Testis (tissue), 3 donors: Measurements from ENCODE around the gene ENPEP. TPM values are rescaled to one million over a fixed set of nuclear protein-coding genes. Genes with fewer than 3 reads are reported as not detected.
"Not testable (repeated sequence)": the region's sequence is repeated elsewhere in the genome, so short reads cannot be mapped to it uniquely, and the experiment has no call there.

ENCODE experiments used
- DNase-seq: peaks from one replicate; pipeline ENCODE4 v3.0.0-alpha.2; 2019
- H3K27ac ChIP-seq, 2 donors: fragments of 200-600 bp; sonication (generic); one replicate each; pipeline ENCODE4 v1.5.1; 2019
- H3K27me3 ChIP-seq: fragments of 200-600 bp; sonication (generic); one replicate; pipeline ENCODE4 v1.5.1; 2019
- H3K36me3 ChIP-seq: fragments of 200-600 bp; sonication (generic); one replicate; pipeline ENCODE4 v1.5.1; 2017; ENCODE audit warnings: low read depth; ENCODE audit errors: missing control alignments
- H3K4me1 ChIP-seq: fragments of 200-600 bp; sonication (generic); one replicate; pipeline ENCODE4 v1.5.1; 2019
- H3K4me3 ChIP-seq, 2 donors: fragments of 200-600 bp; sonication (generic); one replicate each; pipeline ENCODE4 v1.5.1; 2017 to 2019
- H3K9me3 ChIP-seq: fragments of 200-600 bp; sonication (generic); one replicate; pipeline ENCODE4 v1.5.1; 2017
- CTCF ChIP-seq, 3 experiments: fragments of 450-650 bp in 2 of 3; fragments of 200-600 bp in 1 of 3; sonication (generic) in 1 of 3; IDR thresholded peaks; one replicate each; pipeline ENCODE4 v1.5.1; 2016 to 2019; ENCODE audit warnings: antibody characterized with exemption in 3 of 3, mild to moderate bottlenecking in 2 of 3, moderate library complexity in 1 of 3
- POLR2A ChIP-seq: fragments of 450-650 bp; IDR thresholded peaks from one replicate; pipeline ENCODE4 v1.6.1; 2017; ENCODE audit warnings: antibody characterized with exemption, mild to moderate bottlenecking, moderate library complexity
- WGBS, 2 donors: methylation state at CpG; one replicate each; pipeline ENCODE4 v1.1.5; 2018; 5-methylcytosine and 5-hydroxymethylcytosine counted together
- intact Hi-C: fragments of 100-400 bp; cut with DNase I; formaldehyde crosslinking; loops from one replicate; pipeline ENCODE4 v1.15.1; 2023; ENCODE audit warnings: low total_unique reads
- polyA plus RNA-seq: library from polyadenylated mRNA; stranded (reverse); fragments of 350-450 nt; fragmentation: Illumina TruSeq; extraction: RNeasy Lipid Tissue Mini Kit (QIAGEN cat#74804); gene quantifications from one replicate; pipeline ENCODE4 v1.2.3, GENCODE V29; 2014; ENCODE audit warnings: low read depth, low replicate concordance; ENCODE audit not compliant: insufficient read depth
- total RNA-seq, 2 donors: library from RNA; depleted of rRNA; stranded (reverse); fragments of >200 nt; gene quantifications; one replicate each; pipeline ENCODE4 v1.2.3, GENCODE V29; 2016

ENPEP gene
- total and polyA plus RNA-seq, 3 donors from 2014 or later, result 1.7 to 2.4 (median 1.7) TPM

- Histone ChIP-seq H3K36me3 (no peaks in the 10 kb centered on the region), H3K4me1 (no peaks in the 10 kb centered on the region), H3K27me3 (no peaks in the 10 kb centered on the region), H3K9me3 (no peaks in the 10 kb centered on the region), H3K4me3 (no peak overlapping the region), H3K27ac (no peak overlapping the region)
- TF ChIP-seq POLR2A (no peak), CTCF (IDR thresholded peaks at IDR 0.05) (no peak)
- intact Hi-C loops, result no loop called here
- WGBS, 2 donors, result 37 to 48% methylated on average over 1 of the region's 1 CpG
- no peak for DNase-seq
These were observed 9.5 kb downstream of the ENPEP start for GRCh38 chr4:110485452-110485851.

- TF ChIP-seq POLR2A (no peak), CTCF (IDR thresholded peaks at IDR 0.05) (no peak)
- no peaks in the 10 kb centered on the region for H3K36me3 ChIP-seq
- DNase-seq, result no peak
- H3K27me3 ChIP-seq, result no peaks in the 10 kb centered on the region
- intact Hi-C loops, result no loop called here
- H3K9me3 ChIP-seq, result no peaks in the 10 kb centered on the region
- H3K4me3 ChIP-seq, result no peak overlapping the region
- H3K27ac ChIP-seq, result no peak overlapping the region
- WGBS, 2 donors, result 51 to 65% methylated on average over 4 of the region's 4 CpGs
- H3K4me1 ChIP-seq, result no peaks in the 10 kb centered on the region
These were observed 10.3 kb downstream of the ENPEP start for GRCh38 chr4:110486256-110486655.

- intact Hi-C loops, DNase-seq, H3K27ac ChIP-seq: not testable (repeated sequence)
These were observed 10.9 kb downstream of the ENPEP start for GRCh38 chr4:110486850-110487249.

GRCh38 chr4:110487873-110488272, 11.9 kb downstream of the ENPEP start:
- no peak for TF ChIP-seq CTCF (IDR thresholded peaks at IDR 0.05)
- no peak for TF ChIP-seq POLR2A
- Histone ChIP-seq H3K4me3 (no peak overlapping the region), H3K36me3 (no peaks in the 10 kb centered on the region), H3K4me1 (no peaks in the 10 kb centered on the region), H3K9me3 (no peaks in the 10 kb centered on the region), H3K27ac (no peak overlapping the region), H3K27me3 (no peaks in the 10 kb centered on the region)
- intact Hi-C loops, result no loop called here
- no peak for DNase-seq

More at GRCh38 chr4:110486850-110487249, 10.9 kb downstream of the ENPEP start:
- H3K4me1 ChIP-seq, H3K9me3 ChIP-seq, H3K36me3 ChIP-seq, H3K27me3 ChIP-seq, H3K4me3 ChIP-seq: not testable (repeated sequence)
- WGBS, 2 donors, result 83 to 86% methylated on average over 4 of the region's 4 CpGs

GRCh38 chr4:110489901-110490508, 14.1 kb downstream of the ENPEP start:
- no peaks in the 10 kb centered on the region for H3K36me3 ChIP-seq
- no peak overlapping the region for H3K4me3 ChIP-seq
- H3K27me3 ChIP-seq, result no peaks in the 10 kb centered on the region
- H3K27ac ChIP-seq, result no peak overlapping the region
- DNase-seq, result no peak
- H3K4me1 ChIP-seq, result no peaks in the 10 kb centered on the region
- no peak for TF ChIP-seq CTCF (IDR thresholded peaks at IDR 0.05)
- no peak for TF ChIP-seq POLR2A
- H3K9me3 ChIP-seq, result no peaks in the 10 kb centered on the region
- intact Hi-C loops, result no loop called here
- WGBS, 2 donors, result 90 to 92% methylated on average over 6 of the region's 6 CpGs
